Muscle layer of colon (tissue), 2 donors: ENCODE data around the gene NEMP2.
"Not testable (repeated sequence)": the region's sequence is repeated elsewhere in the genome, so short reads cannot be mapped to it uniquely, and the experiment has no call there.

ENCODE experiments used
- H3K27ac ChIP-seq: one replicate; pipeline ENCODE4 v1.7.0; 2013; ENCODE audit warnings: low read depth, mild to moderate bottlenecking, low read length, moderate library complexity
- H3K27me3 ChIP-seq, 2 donors: one replicate each; pipeline ENCODE4 v1.7.0; 2013; ENCODE audit warnings: low read length in 2 of 2, mild to moderate bottlenecking in 2 of 2; ENCODE audit not compliant: insufficient read depth in 2 of 2, control insufficient read depth in 1 of 2
- H3K36me3 ChIP-seq: one replicate; pipeline ENCODE4 v1.7.0; 2013; ENCODE audit warnings: mild to moderate bottlenecking, low read length; ENCODE audit not compliant: insufficient read depth
- H3K4me1 ChIP-seq: one replicate; pipeline ENCODE4 v1.7.0; 2013; ENCODE audit warnings: mild to moderate bottlenecking, low read length; ENCODE audit not compliant: insufficient read depth
- H3K4me3 ChIP-seq, 2 donors: one replicate each; pipeline ENCODE4 v1.7.0; 2013; ENCODE audit warnings: low read length in 2 of 2, low read depth in 1 of 2, mild to moderate bottlenecking in 1 of 2, moderate library complexity in 1 of 2
- H3K9ac ChIP-seq: one replicate; pipeline ENCODE4 v1.7.0; 2013; ENCODE audit warnings: low read length
- H3K9me3 ChIP-seq: one replicate; pipeline ENCODE4 v1.7.0; 2013; ENCODE audit warnings: mild to moderate bottlenecking, low read length
- donor health status: abdominal sarcoma.
- donor health status: Adenocarcinoma of cecum.

The NEMP2 gene

GRCh38 chr2:190482451-190482850 is 52.1 kb downstream of the NEMP2 start:
- no peak overlapping the region for H3K4me3 ChIP-seq
- no peaks in the 10 kb centered on the region for H3K27me3 ChIP-seq
- no peak overlapping the region for H3K27ac ChIP-seq
- no peaks in the 10 kb centered on the region for H3K9me3 ChIP-seq
- H3K9ac ChIP-seq: no peak overlapping the region
- H3K4me1 ChIP-seq: peaks cover 21% of the 10 kb centered on the region
- no peaks in the 10 kb centered on the region for H3K36me3 ChIP-seq

- H3K36me3 ChIP-seq: no peaks in the 10 kb centered on the region
- no peak overlapping the region for H3K4me3 ChIP-seq
- no peak overlapping the region for H3K27ac ChIP-seq
- H3K9me3 ChIP-seq: no peaks in the 10 kb centered on the region
- no peaks in the 10 kb centered on the region for H3K27me3 ChIP-seq
- H3K4me1 ChIP-seq: peaks cover 17% of the 10 kb centered on the region
- no peak overlapping the region for H3K9ac ChIP-seq
These were observed 53.2 kb downstream of the NEMP2 start for GRCh38 chr2:190481339-190481738.

- H3K4me1 ChIP-seq: peaks cover 12% of the 10 kb centered on the region
These were observed 55.8 kb downstream of the NEMP2 start for GRCh38 chr2:190478572-190479195.

GRCh38 chr2:190477661-190478454 is 56.7 kb downstream of the NEMP2 start:
- peaks cover 12% of the 10 kb centered on the region for H3K4me1 ChIP-seq
- peak overlapping the region; percentile 59 for H3K27ac ChIP-seq
- H3K27me3 ChIP-seq: no peaks in the 10 kb centered on the region
- H3K4me3 ChIP-seq: peak overlapping the region in 1 of 2 donors; percentile 24
- H3K9ac ChIP-seq: peak overlapping the region; percentile 18
- H3K36me3 ChIP-seq: no peaks in the 10 kb centered on the region
- H3K9me3 ChIP-seq: no peaks in the 10 kb centered on the region

More at GRCh38 chr2:190478572-190479195, 55.8 kb downstream of the NEMP2 start:
- H3K27ac ChIP-seq: peak overlapping the region; percentile 59
- H3K27me3 ChIP-seq: no peaks in the 10 kb centered on the region
- H3K36me3 ChIP-seq: no peaks in the 10 kb centered on the region
- peak overlapping the region; percentile 18 for H3K9ac ChIP-seq
- no peaks in the 10 kb centered on the region for H3K9me3 ChIP-seq
- H3K4me3 ChIP-seq: peak overlapping the region in 1 of 2 donors; percentile 24

- no peaks in the 10 kb centered on the region for H3K36me3 ChIP-seq
- H3K9ac ChIP-seq: no peak overlapping the region
- H3K27me3 ChIP-seq: no peaks in the 10 kb centered on the region
- H3K4me3 ChIP-seq: no peak overlapping the region
- H3K27ac ChIP-seq: peak overlapping the region; percentile 57
- H3K4me1 ChIP-seq: peaks cover 39% of the 10 kb centered on the region
- H3K9me3 ChIP-seq: no peaks in the 10 kb centered on the region
These were observed 64.2 kb downstream of the NEMP2 start for GRCh38 chr2:190470256-190470826.

- H3K27ac ChIP-seq: peak overlapping the region; percentile 57
These were observed 64.8 kb downstream of the NEMP2 start for GRCh38 chr2:190469771-190470170.

GRCh38 chr2:190468814-190469569 is 65.5 kb downstream of the NEMP2 start:
- H3K27ac ChIP-seq: peak overlapping the region; percentile 78
- H3K36me3 ChIP-seq: no peaks in the 10 kb centered on the region
- H3K4me3 ChIP-seq: no peak overlapping the region
- H3K9me3 ChIP-seq: no peaks in the 10 kb centered on the region
- peaks cover 39% of the 10 kb centered on the region for H3K4me1 ChIP-seq
- H3K9ac ChIP-seq: no peak overlapping the region
- H3K27me3 ChIP-seq: no peaks in the 10 kb centered on the region

More at GRCh38 chr2:190469771-190470170, 64.8 kb downstream of the NEMP2 start:
- Histone ChIP-seq H3K36me3 (no peaks in the 10 kb centered on the region), H3K4me1 (peaks cover 39% of the 10 kb centered on the region), H3K4me3 (no peak overlapping the region), H3K9me3 (no peaks in the 10 kb centered on the region), H3K27me3 (no peaks in the 10 kb centered on the region), H3K9ac (no peak overlapping the region)

- Histone ChIP-seq H3K27ac (peak overlapping the region; percentile 78), H3K4me1 (peaks cover 39% of the 10 kb centered on the region)
- not testable (repeated sequence) for H3K9ac ChIP-seq, H3K4me3 ChIP-seq, H3K27me3 ChIP-seq, H3K9me3 ChIP-seq, H3K36me3 ChIP-seq
These were observed 66.2 kb downstream of the NEMP2 start for GRCh38 chr2:190468354-190468753.

- no peak overlapping the region for H3K4me3 ChIP-seq
- H3K36me3 ChIP-seq: no peaks in the 10 kb centered on the region
- no peaks in the 10 kb centered on the region for H3K9me3 ChIP-seq
- H3K9ac ChIP-seq: no peak overlapping the region
- H3K27me3 ChIP-seq: no peaks in the 10 kb centered on the region
- peak overlapping the region; percentile 78 for H3K27ac ChIP-seq
- H3K4me1 ChIP-seq: peaks cover 39% of the 10 kb centered on the region
These were observed 66.9 kb downstream of the NEMP2 start for GRCh38 chr2:190467575-190468083.

- Histone ChIP-seq H3K36me3 (no peaks in the 10 kb centered on the region), H3K4me1 (peaks cover 39% of the 10 kb centered on the region), H3K9ac (no peak overlapping the region), H3K4me3 (no peak overlapping the region), H3K27me3 (no peaks in the 10 kb centered on the region), H3K9me3 (no peaks in the 10 kb centered on the region), H3K27ac (peak overlapping the region; percentile 78)
These were observed 67.6 kb downstream of the NEMP2 start for GRCh38 chr2:190466819-190467446.
